HG02571 (cell line): Measurements from ENCODE around the gene DOK3.

Experiments used
- ATAC-seq: cut with Tn5 transposase; IDR thresholded peaks from one replicate; pipeline ENCODE4 v1.9.1; 2021; ENCODE audit warnings: mild to moderate bottlenecking, moderate library complexity; ENCODE audit not compliant: unreplicated experiment

Gene DOK3

GRCh38 chr5:177514541-177514940, 4.9 kb upstream of the DOK3 start:
- no peak for ATAC-seq

- ATAC-seq = no peak
These were observed 3.9 kb upstream of the DOK3 start for GRCh38 chr5:177513500-177513899.

- ATAC-seq = no peak
These were observed 3.2 kb upstream of the DOK3 start for GRCh38 chr5:177512736-177513380.

DNA sequence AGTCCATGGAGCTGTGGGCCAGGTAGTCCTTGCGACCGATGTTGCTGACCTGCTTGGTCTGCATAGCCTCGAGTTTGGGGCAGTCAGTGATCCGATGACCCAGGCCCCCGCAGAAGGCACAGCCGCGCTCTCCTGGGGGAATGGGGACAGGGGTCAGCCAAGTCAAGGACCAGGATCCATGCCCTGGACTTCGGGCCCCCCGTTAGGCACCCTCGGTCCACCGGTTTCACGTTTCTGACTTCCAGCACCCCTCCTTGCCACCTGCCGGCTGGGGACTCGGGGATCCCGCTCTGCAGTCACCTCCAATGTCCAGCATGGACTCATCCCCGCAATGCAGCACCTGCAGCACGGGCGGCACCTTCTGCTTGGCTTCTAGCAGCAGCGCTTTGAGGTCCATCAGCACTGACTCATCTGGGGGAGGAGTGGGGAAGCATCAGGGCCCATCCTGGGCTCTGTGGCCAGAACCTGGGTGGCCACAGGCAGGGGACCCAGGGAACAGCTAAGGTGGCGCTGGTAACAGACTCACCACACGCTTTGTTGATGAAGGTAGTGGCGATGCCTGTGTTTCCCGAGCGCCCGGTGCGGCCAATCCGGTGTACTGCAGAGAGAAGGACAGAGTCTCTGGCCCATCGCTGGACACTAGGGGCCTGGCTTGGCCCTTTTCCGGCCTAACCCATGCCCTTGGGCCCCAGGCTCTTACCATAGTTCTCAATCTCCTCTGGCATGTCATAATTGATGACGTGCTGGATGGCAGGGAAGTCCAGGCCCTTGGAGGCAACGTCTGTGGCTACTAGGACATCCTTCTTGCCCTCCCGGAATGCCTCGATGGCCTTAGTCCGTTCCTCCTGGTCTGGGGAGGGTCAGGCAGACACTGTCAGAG, 2.4 kb upstream of the DOK3 start:
- ATAC-seq = no peak

- no peak for ATAC-seq
These were observed 1.6 kb upstream of the DOK3 start for GRCh38 chr5:177511181-177511580.

DNA sequence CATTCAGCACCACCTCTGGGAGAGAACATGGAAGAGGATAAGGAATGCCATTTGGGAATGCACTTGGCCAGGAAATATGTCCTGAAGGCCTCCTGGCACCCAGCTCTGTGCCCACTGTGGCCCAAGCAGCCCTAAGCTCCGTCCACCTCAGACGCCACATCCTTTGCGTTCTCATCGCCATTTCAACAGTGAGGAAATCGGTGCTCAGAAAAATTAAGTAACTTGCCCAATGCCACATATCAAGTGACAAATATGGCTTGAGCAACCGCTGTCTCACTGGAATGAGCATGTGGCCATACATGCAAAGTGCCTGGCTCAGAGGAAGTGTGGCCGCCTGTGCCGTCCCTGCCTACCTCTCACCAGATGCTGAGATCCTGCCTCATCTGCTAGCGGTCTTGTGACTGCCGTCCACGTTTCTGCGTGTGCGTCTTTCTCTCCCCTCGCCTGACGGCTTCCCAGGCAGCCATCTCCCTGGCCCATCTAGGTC, 984 bp upstream of the DOK3 start:
- ATAC-seq = peak; percentile 43

DNA sequence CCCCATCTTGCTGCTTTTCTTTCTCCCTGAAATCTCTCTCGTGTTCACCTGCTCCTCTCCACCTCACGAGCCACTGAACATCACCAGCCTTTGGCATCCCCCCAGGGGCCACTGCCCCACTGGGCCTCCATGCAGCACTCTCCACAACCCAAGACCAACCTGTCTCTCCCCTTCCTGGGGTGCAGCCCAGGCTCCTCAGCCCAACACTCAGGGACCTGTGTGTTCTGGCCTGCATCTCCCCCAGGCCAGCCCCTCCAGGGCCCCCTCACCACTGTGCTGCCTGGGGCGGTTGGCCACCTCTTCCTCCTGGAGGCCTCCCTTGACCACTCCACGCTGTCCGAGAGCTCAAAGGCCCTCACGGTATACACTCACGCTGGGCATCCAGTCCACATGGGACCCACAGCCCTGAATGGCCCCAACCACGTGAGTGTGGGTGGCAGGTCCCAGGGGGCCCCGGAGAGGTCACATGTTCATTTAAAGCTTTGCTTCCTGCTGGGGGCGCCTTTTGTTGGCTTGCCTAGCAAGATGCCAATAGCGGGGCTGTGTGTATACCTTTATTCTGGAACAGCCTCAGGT, 453 bp upstream of the DOK3 start:
- ATAC-seq = peak; percentile 30

DNA sequence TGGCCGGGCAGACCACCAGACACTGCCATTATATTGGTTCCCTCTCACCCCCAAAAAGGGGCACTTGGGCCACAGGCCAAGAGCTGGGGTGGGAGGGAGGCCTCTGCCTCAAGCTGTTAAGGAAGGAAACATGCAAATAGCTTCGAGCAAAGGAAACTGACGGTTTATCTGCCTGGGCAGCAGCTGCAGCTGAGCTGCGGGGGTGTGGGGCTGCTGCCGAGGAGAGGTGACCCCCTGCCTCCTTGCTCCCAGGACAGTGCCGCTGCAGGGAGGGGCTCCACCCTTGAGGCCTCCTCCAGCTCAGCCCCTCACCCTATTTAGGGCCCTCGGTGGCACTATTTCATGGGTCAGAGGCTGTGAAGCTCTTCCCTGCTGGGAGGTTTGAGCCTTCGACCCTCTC, 789 bp downstream of the DOK3 start:
- peak; percentile 28 for ATAC-seq

GRCh38 chr5:177508221-177508611, 1.4 kb downstream of the DOK3 start:
- no peak for ATAC-seq

GRCh38 chr5:177507596-177508220, 1.9 kb downstream of the DOK3 start:
- ATAC-seq = no peak

- no peak for ATAC-seq
These were observed 2.5 kb downstream of the DOK3 start for GRCh38 chr5:177507165-177507564.

DNA sequence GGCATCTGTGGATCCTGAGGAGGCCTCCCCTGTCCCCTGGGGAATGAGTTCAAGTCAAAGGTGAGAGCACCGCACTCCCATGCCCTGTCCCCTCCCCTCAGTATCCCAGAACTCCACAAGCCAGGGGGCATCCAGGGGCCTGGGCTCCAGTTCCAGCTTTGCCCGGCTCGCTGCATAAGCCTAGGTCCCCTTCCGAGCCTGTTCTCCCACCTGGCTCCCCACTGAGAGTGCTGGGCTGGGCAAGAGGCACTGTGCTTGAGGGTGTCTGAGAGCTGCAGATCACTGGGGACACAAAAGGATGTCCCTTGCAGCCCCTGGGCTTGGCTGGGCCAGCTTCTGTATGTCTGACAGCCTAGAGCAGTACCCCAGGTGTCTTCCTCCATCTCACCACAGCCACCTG, 4.6 kb downstream of the DOK3 start:
- no peak for ATAC-seq

DNA sequence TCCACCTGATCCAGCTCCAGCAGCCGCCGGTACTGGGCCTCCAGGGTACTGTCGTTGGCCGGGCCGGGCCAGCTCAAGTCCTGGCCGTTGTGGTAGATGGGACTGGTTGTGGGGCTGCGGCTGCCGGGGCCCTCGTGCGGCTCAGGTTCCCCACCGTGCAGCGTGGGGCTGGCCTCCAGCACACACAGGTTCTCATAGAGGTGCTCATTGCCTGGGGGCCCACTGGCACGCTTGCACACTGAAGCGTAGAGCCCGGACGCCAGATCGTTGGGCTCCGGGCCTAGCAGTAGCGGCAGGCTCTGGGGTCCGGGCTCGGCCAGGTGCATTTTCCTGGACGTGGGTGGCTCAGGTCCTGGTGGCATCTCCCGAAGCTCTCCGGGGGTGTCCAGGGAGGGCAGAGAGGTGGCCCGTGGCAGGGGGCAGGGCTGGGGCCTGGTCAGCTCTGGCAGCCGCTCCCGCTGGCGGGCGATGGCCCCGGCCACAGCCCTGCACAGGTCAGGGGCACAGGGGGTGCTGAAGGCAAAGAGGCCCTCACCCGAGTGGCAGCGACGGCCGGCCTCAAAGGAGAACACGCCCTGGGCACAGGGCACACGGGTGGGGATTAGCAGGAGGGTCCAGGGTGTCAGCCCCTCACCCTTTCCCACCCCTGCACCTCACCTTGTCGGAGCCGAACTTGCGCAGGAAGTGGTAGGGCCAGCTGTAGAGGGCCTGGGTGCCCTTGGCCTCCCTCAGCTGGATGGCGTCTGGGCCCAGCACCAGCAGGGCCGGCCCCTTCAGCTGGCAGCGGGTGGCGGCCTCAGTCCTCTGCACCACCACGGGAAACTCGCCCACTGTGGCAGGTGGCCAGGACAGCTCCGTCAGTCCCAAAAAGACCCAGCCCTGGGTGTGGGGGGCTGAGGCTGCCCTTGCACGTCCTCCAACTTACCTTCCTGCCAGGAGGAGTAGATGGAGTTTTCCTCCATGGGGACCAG, 5.3 kb downstream of the DOK3 start:
- ATAC-seq = no peak

DNA sequence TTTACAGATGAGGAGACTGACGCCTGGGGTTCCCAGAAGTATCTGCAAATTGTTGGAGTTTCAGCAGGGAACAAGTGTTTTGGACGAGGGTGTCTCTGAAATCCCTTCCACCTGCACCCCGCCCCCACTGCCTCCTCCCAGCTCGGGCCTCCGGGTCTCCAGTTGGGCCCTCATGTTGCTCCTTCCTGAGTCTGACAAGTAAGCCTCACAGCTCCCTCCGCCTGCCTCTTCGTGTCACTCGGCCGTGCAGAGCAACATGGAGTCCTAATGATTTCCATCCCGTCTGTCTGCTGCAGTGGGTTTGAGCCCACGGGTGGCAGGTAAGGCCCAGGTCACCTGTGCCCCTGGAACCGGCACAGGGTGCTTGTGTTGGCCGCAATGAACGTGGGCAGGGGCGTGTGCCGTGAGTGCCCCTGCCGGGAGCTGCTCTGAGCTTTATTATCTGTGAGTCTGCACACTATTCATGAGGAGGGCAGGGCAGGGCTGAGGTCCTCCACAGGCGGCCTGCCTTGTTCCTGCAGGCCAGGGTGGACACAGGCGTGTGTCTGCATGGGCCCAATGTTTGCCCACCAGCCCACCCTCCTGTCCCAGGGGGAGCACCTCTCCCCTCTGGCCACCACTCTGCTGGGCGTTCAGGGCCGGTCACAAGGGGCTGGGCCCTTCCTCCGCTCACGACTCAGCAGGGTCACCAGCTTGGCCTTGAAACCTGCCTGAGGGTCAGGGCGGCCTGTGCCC, 6.1 kb downstream of the DOK3 start:
- ATAC-seq = no peak

GRCh38 chr5:177502886-177503285, 6.7 kb downstream of the DOK3 start:
- ATAC-seq = no peak

DNA sequence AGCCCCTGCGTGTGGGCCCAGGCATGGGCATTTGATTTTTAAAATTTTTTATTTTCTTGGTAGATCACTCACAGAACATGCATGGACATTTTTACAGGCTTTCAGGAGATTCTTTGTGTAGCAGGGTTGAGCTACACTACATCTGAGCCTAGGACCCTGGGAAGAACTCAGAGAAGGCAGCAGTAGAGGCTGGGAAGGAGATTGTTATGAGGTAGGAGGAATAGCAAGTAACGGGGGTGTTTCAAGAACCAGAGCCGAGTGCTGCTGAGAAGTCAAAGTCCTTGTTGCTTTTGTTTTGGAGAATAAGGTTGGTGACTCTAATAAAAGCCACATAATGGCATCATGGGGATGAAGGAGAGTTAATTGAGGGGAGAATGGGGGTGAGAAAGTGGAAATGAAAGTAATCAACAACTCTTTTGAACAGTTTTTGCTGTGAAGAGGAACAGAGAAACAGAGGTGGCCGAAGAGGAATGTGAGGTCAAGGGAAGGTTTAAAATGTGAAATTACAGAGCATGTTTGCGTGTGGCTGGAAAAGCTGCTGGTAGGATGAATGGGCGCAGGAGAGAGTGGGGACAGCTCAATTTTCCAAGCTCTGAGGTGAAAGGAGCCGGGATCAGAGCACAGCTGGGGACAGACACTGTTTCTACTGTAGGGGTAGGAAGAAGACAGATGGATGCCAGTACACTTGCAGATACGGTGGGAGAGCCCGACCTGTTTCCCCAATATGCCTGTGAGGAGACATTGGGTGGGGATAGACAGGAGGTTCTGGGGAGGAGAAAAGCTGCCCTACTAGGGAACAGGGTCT, 7.5 kb downstream of the DOK3 start:
- no peak for ATAC-seq

DNA sequence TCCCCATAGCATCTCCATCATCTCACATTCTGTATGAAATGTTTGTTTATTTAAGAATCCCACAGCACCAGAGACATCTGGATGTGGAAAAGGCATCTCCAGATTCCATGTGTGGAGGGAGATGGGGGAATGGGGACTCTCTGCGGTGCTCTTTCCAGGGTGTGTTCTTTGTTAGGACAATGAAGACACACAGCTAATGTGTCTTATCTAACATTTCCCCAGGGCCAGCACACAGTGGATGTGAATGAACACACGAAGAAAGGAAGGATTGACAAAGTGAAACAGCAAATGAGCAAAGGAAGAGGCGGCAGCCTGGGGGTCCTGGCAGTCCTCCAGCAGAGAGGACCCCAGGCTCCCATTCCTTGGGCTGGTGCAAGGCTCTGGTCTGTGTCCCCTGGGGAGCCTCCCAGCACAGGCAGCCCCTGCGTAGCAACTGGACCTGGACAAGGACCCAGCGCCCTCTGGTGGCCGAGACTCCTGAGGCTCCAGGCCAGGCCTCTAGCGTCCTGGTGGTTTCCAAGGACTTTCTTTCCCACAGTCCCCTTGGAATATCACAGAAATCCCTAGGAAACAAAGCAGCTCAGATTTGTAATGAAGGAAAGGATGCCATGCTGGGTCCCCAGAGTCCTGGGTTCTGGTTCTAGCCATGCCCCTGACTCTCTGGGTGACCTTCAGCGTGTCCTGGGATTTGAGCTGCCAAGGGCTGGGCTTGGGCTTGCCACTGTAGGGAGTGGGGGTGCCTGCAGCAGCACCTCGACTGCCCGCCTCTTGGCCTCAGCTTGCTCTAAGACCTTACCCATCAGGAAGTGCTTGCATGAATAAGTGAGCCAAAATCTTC, 8.7 kb downstream of the DOK3 start:
- no peak for ATAC-seq

DNA sequence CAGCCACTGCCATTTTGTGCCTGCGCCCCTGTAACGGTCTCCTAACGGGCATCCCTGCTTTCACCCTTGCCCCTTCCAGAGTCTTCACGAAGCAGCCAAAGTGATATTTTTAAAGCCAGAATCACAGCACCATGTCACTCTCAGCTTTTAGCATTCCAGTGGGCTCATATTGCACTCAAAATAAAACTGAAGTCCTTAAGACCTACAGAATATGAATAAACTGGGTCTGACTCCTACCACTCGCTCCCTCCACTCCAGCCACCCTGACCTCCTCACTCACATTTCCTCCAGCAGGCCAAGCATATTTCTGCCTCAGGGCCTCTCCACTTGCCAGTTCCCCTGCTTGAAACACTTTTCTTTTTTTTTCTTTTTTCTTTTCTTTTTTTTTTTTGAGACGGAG, 9.8 kb downstream of the DOK3 start:
- no peak for ATAC-seq
